GM18867 (cell line): Measurements from ENCODE around the gene MYADML2.

ENCODE experiments used
- ATAC-seq: cut with Tn5 transposase; IDR thresholded peaks from one replicate; pipeline ENCODE4 v1.9.1; 2021; ENCODE audit warnings: mild to moderate bottlenecking, moderate library complexity; ENCODE audit not compliant: unreplicated experiment

The MYADML2 gene

GRCh38 chr17:81901167-81902022 lies 45.6 kb downstream of the MYADML2 start:
- no peak for ATAC-seq

DNA sequence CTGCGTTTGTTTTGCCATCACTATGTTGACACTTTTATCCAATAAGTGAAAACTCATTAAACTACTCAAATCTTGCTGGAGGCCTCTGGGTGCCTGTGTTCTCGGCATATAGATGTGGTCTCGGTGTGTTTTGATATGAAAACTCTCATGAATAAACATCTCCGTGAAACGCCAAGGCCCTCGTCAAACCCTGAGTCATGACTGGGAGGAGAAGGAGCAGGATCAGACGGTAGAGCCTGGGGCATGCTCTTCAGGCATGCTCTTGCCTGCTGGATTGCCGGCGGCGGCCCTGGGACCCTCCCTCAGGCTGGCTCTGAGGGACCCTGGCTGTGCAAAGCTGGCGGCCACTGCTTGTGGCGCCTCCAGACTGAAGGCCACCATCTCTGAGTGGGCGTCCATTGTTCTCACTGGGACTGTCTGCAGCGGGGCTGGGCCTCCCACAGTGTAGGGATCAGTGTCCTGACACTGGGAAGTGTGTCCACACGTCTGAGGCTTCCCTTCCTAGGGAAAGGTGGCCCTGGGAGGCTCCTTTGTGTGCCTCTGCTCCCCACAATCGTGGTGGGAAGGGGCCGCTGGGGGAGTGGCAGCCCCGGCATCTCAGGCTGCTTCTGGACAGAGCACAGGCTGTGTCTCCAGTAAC lies 46.7 kb downstream of the MYADML2 start:
- ATAC-seq: no peak

GRCh38 chr17:81899514-81900166 lies 47.4 kb downstream of the MYADML2 start:
- no peak for ATAC-seq

DNA sequence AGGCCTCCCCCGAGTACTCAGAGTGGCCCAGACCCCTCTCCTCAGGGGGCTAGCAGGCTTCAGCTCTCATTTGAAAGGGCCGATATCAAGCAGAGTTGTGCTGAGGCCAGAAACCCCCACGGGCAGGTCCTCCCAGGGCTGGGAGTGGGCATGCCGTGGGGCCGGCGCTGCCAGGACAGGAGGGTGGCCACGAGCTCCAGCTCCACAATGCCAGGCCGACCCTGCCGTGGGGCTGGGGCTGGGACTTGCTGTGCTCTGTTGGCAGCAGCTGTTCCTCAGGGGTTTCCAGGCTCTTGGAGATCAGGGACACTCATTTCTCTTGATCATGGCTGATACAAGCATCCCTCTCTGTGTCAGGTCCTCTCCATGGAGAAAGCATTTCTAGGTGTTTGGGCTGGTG lies 48.1 kb downstream of the MYADML2 start:
- no peak for ATAC-seq

DNA sequence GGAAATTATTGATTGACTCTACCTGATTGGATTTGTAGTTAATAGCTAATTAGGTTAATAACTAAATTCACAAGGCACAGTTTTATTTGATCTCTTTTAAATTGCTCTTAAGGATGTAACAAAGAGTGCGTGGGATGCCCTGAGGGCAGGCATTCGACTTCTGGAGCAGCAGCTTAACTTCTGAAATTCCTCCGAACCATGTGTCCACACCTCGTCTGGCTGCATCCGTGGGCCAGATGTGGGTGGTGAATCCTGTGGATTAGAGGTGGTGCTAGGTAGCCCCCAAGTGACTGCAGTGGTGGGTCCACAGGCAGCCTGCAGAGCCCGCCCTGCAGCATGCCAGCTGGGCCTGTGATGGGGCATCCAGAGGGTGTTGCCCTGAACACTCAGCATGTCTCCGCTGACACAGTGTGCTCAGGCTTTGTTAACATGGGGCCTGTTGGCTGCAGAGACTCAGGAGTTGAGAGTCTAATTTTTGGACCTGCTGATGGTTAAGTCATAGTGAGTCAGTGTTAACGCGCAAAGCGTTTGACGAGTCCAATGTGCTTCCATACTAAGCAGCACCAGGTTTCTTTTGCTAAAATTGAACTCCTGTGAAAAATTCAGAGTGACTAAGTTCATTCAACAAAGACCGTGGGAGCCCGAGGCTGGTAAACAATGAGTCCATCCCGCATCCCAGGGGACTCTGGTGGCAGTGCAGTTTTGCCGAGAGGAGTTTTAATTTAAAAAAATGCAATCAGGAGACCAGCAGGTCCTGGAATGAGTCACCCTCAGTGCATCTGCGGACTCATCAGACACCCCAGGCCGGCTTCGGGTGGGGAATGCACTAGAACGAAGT lies 48.8 kb downstream of the MYADML2 start:
- no peak for ATAC-seq

DNA sequence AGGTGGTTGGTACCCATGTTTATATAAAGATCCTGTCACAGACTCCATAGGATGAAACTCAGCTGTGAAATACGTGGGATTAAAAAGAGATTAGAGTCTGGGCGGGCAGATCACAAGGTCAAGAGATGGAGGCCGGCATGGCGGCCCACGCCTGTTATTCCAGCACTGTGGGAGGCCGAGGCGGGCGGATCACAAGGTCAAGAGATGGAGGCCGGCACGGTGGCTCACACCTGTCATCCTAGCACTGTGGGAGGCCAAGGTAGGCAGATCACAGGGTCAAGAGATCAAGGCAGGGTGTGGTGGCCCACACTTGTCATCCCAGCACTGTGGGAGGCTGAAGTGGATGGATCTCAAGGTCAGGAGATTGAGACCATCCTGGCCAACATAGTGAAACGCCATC lies 51.6 kb downstream of the MYADML2 start:
- no peak for ATAC-seq

GRCh38 chr17:81891303-81891552 lies 55.8 kb downstream of the MYADML2 start:
- no peak for ATAC-seq

GRCh38 chr17:81890447-81891302 lies 56.4 kb downstream of the MYADML2 start:
- peak; percentile 21 for ATAC-seq
